ENCODE results near the gene DDIAS.

- TF ChIP-seq CTCF (IDR thresholded peaks at IDR 0.05; ENCODE audit: low read depth, low read length) = no peak
- no peak for TF ChIP-seq POLR2A (IDR thresholded peaks at IDR 0.05; ENCODE audit: extremely low read depth, insufficient read length)
- TF ChIP-seq, protein P1, sequence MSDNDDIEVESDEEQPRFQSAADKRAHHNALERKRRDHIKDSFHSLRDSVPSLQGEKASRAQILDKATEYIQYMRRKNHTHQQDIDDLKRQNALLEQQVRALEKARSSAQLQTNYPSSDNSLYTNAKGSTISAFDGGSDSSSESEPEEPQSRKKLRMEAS (IDR thresholded peaks at IDR 0.05; ENCODE audit: low read depth, low read length) = no peak
Measured at GRCh38 chr11:82890002-82890341, 11.6 kb upstream of the DDIAS start.
